Measurements from ENCODE around the gene ARHGAP23. TPM values are rescaled to one million over a fixed set of nuclear protein-coding genes. Genes with fewer than 3 reads are reported as not detected.
A peak's percentile ranks its signal among the peaks of the same experiment; 100 is the strongest.

Gene ARHGAP23
- total RNA-seq, 1 experiment from 2014 or later, result 97.9 TPM

DNA sequence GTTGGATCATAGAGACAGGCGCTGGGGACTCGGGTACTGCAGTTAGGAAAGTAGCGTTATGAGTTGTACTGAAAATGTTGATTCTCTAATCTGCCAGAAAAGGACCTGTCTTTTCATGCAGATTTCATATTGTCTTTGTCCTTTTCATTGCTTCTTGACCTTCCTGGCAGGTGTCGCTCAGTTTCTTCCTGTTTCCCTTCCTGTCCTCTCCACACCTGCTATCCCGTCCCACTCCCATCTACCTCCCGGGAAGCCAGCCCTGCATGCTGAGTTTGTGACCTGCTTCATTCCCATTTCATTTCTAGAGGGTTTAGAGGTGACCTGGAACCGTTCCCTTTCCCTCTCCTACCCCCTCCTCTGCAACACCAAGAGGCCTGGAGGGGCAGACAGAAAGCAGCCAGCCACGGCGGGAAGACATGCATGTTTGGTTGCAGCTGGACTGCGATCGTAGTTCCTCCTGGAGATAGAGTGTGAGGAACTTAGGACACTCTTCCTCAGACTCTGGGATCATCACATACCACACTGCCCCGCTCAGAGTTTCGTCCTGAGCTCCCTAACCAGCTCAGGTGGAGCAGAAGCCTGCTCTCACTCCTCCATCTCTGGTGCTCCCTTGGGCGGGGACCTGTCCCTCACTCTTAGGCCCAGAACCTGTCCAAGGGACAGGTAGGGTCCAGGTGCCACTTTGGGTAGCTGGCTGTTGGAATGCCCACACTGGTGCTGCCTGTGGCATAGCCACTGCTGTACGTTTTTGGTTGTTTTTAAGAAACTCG is 23.9 kb upstream of the ARHGAP23 start:
- Histone ChIP-seq H2BK5ac (ENCODE audit: insufficient read length, low read length) (no peak overlapping the region), H4K5ac (ENCODE audit: insufficient read length, low read depth, low read length) (no peak overlapping the region), H3K9ac (ENCODE audit: extremely low read depth, insufficient read length, low read length) (no peak overlapping the region), H3K23me2 (ENCODE audit: insufficient read length, low read depth, low read length, poor library complexity, severe bottlenecking) (peaks cover 3% of the 10 kb centered on the region), H3K23ac (ENCODE audit: insufficient read length, low read depth, low read length) (no peak overlapping the region), H3K14ac (ENCODE audit: insufficient read depth, low read length) (no peak overlapping the region; the same call in 1 of the 2 replicates), H2BK120ac (ENCODE audit: low read depth, low read length, poor library complexity, severe bottlenecking) (no peak overlapping the region), H3K4me2 (ENCODE audit: insufficient read depth, insufficient read length, low read length) (peak overlapping the region; percentile 30), H2BK15ac (ENCODE audit: low read depth, low read length) (no peak overlapping the region), H3K27me3 (ENCODE audit: insufficient read depth, low read length) (no peaks in the 10 kb centered on the region), H2AFZ (ENCODE audit: low read length) (no peak overlapping the region), H3K9me3 (ENCODE audit: control insufficient read depth, low read depth, low read length) (no peaks in the 10 kb centered on the region), H3K4me1 (ENCODE audit: insufficient read depth, low read length) (peaks cover 11% of the 10 kb centered on the region; the same call in 1 of the 2 replicates), H4K8ac (replicated peaks; ENCODE audit: insufficient read length, low read depth, low read length) (no peak overlapping the region), H3T11ph (ENCODE audit: low read length) (no peak overlapping the region), H3K18ac (ENCODE audit: insufficient read length, low read depth, low read length) (no peak overlapping the region), H4K91ac (ENCODE audit: insufficient read length, low read depth, low read length) (no peak overlapping the region), H3K79me2 (ENCODE audit: insufficient read depth, low read length) (no peaks in the 10 kb centered on the region), H2BK20ac (ENCODE audit: low read depth, low read length, poor library complexity, severe bottlenecking) (no peak overlapping the region), H4K20me1 (ENCODE audit: control insufficient read depth, insufficient read depth, insufficient read length) (no peaks in the 10 kb centered on the region), H3K27ac (ENCODE audit: insufficient read length, low read depth, low read length) (no peak overlapping the region), H3K56ac (ENCODE audit: insufficient read length, low read depth, low read length) (no peak overlapping the region), H3K4ac (ENCODE audit: low read depth, low read length) (no peak overlapping the region), H3K79me1 (ENCODE audit: insufficient read depth, low read depth, low read length, poor library complexity, severe bottlenecking) (no peaks in the 10 kb centered on the region), H2AK5ac (ENCODE audit: insufficient read length, low read length) (no peak overlapping the region), H2BK12ac (ENCODE audit: insufficient read length, low read depth, low read length) (no peak overlapping the region)
- TF ChIP-seq, protein P1, sequence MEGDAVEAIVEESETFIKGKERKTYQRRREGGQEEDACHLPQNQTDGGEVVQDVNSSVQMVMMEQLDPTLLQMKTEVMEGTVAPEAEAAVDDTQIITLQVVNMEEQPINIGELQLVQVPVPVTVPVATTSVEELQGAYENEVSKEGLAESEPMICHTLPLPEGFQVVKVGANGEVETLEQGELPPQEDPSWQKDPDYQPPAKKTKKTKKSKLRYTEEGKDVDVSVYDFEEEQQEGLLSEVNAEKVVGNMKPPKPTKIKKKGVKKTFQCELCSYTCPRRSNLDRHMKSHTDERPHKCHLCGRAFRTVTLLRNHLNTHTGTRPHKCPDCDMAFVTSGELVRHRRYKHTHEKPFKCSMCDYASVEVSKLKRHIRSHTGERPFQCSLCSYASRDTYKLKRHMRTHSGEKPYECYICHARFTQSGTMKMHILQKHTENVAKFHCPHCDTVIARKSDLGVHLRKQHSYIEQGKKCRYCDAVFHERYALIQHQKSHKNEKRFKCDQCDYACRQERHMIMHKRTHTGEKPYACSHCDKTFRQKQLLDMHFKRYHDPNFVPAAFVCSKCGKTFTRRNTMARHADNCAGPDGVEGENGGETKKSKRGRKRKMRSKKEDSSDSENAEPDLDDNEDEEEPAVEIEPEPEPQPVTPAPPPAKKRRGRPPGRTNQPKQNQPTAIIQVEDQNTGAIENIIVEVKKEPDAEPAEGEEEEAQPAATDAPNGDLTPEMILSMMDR (conservative IDR thresholded peaks at IDR 0.05), result no peak
- WGBS (ENCODE audit: extremely low coverage, insufficient read length, low lambda C conversion rate), result no CpG with 5 or more reads among the region's 16 CpGs
- H3K9me3 Mint-ChIP-seq, result no peaks in the 10 kb centered on the region
- peak; percentile 67 for DNase-seq
- H3K4me1 Mint-ChIP-seq, result peaks cover 30 to 33% of the 10 kb centered on the region in 2 experiments
- H3K36me3 Mint-ChIP-seq (ENCODE audit: insufficient read depth in 1 of 3, low read depth in 3 of 3), result peaks cover 21 to 32% (median 21%) of the 10 kb centered on the region in 3 experiments; a peak in 6 of 7 replicates
- H3K27ac Mint-ChIP-seq, result peak overlapping the region; percentile 33 to 96 (median 76); a peak in 6 of 7 replicates
- peak overlapping the region; percentile 25 to 41; a peak in 4 of 5 replicates for H3K4me3 Mint-ChIP-seq
- H3K27me3 Mint-ChIP-seq (ENCODE audit: low read depth), result peaks cover 4% of the 10 kb centered on the region; the same call in 1 of the 2 replicates
